Activated CD4-positive, alpha-beta T cell treated with anti-CD3 and anti-CD28 coated beads, Interleukin-2, amount 50 U/mL, for 1 hour (primary cell): Measurements from ENCODE around the gene ERRFI1.
"Not testable (repeated sequence)": the region's sequence is repeated elsewhere in the genome, so short reads cannot be mapped to it uniquely, and the experiment has no call there.

Experiments used
- DNase-seq: peaks from one replicate; pipeline ENCODE4 v3.0.0-alpha.2; 2020

Gene ERRFI1, protein sequence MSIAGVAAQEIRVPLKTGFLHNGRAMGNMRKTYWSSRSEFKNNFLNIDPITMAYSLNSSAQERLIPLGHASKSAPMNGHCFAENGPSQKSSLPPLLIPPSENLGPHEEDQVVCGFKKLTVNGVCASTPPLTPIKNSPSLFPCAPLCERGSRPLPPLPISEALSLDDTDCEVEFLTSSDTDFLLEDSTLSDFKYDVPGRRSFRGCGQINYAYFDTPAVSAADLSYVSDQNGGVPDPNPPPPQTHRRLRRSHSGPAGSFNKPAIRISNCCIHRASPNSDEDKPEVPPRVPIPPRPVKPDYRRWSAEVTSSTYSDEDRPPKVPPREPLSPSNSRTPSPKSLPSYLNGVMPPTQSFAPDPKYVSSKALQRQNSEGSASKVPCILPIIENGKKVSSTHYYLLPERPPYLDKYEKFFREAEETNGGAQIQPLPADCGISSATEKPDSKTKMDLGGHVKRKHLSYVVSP

DNA sequence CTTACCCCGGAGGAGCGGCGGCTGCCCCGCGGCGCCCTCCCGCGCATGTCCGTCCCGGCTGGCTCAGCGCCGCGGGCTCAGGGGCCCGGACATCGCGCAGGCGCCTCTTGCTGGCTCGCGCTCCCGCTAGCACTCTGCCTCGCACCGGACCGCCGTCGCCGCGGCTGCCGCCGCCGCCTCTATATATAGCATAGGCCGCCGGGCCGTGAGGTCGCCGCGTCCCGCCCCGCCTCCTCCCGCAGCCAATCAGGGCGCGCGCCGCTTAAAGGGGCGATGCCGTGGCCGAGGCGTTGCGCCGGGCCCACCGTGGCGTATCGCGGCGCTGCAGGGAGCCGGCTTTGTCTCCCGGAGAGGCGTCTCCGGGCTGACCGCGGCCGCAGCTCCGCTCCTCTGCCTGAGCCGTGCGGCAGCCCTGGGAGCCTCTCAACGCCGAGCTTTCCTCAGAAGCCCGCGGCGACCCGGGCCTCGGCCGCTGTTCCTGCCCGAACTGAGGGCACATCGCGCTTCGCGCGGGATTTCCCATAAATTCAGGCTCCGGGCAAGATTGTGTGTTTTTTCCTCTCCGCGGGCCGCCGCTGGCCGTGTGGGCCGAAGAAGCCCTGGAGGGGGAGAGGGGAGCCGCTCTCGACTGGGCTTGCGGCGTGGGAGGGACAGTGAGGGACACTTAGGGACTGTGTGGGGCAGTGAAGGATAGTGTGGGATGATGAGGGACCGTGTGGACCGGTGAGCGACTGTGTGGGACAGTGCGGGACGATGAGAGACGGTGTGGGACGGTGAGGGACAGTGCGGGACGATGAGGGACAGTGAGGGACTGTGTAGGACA is at the start of gene ERRFI1:
Gene ERRFI1 (minus strand): TSS at position 157 of the 823 bp plus-strand sequence. CDS start 10,690 bp downstream, outside the sequence.
- DNase-seq, result peak; percentile 85

DNA sequence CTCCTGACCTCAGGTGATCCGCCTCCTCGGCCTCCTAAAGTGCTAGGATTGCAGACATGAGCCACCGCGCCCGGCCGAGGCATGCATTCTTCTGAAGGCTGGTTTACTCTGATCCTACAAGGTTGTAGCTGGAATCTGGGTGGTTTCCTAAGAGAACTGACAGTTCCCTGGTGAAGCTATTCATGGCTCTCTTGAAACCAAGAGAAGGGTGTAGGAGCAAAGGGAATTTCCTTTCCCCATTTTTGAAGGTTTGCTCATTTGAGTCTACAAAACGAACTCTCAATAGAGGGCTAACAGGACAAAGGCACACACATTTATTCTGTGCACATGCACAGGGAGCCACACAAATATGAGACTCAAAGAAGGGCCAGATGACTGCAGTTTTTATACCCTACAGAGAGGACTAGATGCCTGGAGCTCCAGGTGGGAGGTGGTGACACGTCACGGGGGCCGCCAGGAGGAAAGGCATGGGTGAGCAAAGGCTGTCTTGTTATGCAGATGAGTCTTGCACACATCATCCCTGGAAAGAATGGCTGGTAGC is 49.5 kb upstream of the ERRFI1 start:
- DNase-seq, result no peak

DNA sequence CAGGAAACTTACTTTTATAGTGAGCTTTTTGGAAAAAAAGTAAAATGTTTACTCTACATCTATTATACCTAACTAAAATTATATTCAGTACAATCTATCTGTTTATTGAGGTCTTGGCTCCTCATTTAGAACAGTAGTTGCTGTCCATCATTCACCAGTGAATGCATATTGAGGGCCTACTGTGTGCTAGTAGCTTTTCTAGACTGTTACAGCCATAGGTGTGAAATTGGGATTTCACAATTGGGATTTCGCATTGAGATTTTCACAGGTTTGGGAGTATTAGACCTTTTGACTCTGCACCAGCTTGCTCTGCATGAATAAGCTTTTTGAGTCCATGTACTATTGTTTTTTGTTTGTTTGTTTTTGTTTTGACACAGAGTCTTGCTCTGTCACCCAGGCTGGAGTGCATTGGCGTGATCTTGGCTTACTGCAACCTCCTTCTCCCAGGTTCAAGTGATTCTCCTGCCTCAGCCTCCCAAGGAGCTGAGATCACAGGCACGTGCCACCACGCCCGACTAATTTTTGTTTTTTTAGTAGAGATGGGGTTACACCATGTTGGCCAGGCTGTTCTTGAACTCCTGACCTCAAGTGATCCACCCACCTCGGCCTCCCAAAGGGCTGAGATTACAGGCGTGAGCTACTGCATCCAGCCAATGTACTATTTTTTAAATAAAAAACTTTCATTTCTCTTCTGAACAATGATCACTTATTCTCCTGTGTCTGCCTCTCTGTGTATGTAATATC is 47.2 kb upstream of the ERRFI1 start:
- no peak for DNase-seq

DNA sequence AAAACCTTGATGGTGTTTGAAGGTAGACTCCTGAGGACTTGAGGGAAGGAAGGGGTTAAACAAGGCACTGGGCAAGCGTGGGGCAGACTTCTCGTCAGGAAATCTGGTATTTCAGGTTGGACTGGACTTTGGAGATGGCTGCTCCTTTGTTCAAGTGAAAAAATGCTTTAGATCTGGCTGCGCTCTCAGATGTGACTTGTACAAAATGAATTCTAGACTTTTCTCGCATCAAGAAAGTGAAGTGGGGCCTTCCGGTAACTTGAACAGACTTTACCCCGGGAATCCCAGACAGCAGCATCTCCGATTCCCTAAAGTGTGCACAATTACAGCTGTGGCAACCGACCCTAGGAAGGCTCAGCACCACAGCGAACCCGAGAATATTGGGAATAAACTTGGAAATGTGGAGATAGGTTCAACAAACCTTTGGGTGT is 44.3 kb upstream of the ERRFI1 start:
- no peak for DNase-seq

DNA sequence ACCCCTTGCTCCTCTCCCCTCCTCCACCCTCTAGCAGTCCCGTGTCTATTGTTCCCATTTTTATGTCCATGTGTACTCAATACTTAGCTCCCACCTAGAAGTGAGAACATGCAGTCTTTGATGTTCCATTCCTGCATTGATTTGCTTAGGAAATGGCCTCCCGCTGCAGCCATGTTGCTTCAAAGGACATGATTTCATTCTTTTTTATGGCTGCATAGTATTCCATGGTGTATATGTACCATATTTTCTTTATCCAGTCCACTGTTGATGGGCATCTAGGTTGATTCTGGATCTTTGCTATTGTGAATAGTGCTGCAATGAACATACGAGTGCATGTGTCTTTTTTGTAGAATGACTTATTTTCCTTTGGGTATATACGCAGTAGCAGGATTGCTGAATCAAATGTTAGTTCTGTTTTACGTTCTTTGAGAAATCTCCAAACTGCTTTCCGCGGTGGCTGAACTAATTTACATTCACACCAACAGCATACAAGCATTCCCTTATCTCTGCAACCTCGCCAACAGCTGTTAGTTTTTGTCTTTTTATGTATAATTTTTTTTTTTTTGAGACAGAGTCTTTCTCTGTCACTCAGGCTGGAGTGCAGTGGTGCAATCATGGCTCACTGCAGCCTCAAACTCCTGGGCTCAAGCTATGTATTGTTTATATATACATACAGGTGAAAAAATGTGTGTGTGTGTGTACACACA is 43.7 kb upstream of the ERRFI1 start:
- not testable (repeated sequence) for DNase-seq

DNA sequence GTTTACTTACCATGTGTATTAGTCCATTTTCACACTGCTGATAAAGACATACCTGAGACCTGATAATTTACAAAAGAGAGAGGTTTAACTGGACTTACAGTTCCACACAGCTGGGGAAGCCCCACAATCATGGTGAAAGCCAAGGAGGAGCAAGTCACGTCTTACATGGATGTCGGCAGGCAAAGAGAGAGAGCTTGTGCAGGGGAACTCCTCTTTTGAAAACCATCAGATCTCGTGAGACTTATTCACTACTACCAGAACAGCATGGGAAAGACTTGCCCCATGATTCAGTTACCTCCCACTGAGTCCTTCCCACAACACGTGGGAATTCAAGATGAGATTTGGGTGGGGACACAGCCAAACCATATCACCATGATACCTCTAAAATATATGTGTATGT is 39.3 kb upstream of the ERRFI1 start:
- no peak for DNase-seq

DNA sequence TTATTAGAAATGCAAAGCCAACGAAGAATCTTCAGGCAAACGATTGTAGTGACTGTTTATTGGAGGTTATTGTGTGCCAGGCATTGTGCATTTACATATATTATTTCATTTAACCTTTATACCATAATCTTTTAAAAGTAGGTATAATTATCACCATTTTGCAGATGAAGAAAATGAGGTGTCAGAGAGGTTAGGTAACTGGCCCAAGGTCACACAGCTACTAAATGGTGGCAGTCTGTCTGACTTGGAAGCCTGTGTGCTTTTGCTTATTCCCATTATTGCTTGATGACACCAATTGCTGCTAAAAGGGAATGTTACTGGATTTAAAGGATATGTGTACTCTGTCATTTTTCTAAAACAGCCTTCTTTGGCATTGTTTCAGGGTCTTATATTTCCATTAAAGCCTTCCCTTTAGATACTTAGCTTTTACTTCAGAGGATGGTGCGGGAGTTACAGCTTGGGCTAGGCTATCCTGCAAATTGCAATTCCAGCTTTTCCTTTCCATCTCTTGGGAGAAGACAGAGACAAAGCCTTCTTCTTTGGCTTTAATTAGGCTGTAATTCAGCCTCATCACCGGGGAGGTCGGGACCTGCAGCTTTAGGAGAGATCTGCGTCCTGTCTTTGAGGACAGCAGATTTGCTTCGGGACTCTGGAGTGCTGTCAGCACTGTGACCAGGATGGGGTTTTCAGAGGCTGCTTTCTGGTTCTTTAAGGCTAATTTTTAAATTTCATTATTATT is 37.4 kb upstream of the ERRFI1 start:
- DNase-seq, result no peak

DNA sequence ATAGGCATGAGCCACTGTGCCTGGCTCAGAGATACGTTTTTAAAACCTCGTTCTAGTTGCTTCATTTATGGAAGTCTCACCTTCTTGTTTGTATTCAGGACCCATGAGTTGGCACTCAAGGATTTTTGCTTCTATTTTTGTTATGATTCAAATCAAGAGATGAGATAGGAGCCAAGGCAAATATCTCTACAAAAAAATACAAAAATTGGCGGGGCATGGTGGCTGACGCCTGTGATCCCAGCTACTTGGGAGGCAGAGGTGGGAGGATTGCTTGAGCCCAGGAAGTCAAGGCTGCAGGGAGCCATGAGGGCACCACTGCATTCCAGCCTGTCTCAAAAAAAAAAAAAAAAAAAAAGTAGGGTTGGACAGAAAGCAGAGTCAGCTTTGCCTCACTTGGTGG is 36.8 kb upstream of the ERRFI1 start:
- no peak for DNase-seq

DNA sequence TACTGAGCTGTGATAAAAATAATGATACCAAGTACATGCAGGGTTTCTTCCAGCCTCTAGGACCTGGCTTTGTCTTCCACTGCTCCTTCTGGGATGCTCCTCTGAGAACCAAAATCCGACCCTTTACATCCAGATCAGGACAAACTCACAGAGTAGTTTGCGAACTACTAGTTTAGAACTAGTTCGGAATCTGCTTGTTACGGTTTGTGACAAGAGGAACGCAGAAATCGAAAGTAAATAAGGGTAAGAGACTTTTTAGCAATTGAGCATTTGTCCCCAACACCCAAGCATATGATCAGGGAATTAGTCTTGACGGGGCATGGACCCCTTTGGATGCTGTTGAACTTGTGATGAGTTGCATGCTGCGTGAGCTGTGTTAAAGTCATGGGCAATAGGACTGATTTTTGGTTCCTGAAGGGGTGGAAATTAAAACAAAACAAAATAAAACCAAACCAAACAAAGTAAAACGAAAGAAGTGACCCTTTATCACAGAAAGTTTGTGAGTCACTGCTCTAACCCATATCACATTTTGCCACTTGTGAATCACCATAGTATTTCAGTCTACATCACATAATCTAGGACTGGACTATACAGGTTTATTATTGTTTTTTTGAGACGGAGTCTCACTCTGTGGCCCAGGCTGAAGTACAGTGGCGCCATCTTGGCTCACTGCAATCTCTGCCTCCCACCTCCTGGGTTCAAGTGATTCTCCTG is 35.7 kb upstream of the ERRFI1 start:
- DNase-seq, result no peak

DNA sequence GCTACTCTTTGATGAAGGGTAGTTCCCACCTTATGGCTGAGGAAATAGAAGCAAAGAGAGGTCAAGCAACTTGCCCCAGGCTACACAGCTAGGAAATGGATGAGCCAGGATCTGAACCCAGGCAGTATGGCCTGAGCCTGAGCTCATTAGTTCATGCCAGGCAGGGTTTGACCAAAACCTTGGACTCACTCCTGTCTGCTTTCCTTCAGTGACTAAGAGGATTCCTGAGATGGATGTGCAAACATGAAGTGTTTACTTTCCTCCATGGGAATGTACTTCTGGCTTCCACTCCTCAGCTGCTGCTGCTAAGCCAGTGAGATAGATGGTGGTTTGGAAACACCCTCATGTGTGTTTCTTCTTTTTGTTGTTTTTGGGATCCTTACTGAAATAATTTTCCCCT is 35.1 kb upstream of the ERRFI1 start:
- no peak for DNase-seq

DNA sequence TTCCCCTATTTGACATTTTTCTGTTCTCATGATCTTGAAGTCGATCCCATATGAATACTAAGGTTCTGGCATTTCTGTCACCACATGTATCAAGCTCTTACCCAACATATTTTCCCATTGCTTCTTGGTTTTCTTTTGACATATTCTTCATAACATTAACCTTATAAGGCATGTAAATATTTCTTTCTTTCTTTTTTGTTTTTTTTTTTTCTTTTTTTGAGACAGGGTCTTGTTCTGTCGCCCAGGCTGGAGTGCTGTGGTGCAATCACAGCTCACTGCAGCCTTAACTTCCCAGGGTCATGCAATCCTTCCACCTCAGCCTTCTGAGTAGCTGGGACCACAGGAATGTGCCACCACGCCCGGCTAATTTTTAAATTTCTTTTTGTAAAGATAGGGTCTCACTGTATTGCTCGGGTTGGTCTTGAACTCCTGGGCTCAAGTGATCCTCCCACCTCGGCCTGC is 33.1 kb upstream of the ERRFI1 start:
- no peak for DNase-seq

DNA sequence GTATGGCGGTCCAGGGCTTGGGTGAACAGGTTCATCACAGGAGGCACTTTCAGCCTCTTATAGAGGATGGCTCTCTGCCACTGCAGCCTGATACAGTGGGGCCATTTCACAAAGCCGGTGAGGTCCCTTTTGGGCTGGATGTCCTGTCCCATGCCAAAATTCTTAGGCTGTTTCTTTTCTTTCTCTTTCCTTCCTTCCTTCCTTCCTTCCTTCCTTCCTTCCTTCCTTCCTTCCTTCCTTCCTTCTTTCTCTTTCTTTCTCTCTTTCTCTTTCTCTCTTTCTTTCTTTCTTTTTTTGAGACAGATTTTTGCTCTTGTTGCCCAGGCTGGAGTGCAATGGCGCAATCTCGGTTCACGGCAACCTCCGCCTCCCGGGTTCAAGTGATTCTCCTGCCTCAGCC is 31.7 kb upstream of the ERRFI1 start:
- DNase-seq, result not testable (repeated sequence)

DNA sequence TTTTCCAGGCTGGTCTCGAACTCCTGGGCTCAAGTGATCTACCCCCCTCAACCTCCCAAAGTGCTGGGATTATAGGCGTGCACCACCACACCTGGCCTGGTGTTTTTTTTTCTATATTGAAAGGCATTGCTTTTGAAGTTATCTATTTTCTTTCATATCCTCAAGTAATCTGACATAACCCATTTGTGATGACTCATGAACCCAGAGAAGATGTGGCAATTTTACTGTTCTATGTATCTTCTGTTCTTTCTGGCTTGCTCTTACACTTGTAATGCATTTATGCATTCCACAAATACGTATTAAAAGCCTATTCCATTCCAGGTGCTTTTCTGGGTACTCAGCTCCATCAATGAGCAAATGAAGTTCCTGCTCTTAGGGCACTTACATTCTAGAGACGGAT is 29.9 kb upstream of the ERRFI1 start:
- DNase-seq, result no peak

DNA sequence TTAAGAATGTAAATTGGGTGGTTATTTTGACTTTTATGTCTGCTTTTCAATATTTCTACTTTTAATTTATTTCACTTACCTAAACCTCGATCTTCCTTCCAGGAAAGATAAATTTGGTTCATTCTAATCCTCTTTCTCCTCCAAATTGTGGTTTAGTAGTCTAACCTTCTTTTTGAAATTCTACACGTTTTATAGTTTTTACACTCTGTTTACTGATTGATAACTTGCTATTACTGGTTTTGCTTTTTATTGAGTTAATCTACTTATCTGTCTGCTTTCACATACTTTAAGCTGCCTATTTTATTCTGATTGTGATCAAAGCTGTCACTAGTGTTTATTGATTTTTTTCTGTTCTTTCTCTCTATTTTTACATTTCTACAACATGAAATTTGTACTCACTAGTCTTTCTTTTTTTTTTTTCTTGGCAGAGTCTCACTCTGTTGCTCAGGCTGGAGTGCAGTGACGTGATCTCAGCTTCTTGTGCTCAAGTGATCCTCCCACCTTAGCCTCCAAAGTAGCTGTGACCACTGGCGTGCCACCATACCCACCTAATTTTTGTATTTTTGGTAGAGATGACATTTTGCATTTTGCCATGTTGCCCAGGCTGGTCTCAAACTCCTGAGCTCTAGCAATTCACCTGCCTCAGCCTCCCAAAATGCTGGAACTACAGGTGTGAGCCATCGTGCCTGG is 27.9 kb upstream of the ERRFI1 start:
- DNase-seq, result no peak

DNA sequence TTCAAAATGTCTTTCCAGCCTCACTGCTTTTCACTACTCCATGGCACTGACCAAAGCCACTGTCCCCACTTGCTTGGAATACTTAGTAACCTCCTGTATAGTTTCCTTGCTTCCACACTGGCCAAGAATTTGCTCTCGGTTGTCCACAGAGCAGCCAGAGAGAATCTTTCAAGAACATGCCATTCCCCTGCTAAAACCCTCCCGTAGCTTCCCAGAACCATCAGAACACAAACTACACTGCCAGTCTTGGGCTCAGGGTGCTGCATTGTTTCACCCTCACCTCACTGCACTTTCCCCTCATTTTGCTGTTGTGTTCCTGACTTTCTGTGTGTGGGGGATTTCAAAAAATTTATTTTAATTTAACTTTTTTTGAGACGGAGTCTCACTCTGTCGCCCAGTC is 25.5 kb upstream of the ERRFI1 start:
- no peak for DNase-seq

DNA sequence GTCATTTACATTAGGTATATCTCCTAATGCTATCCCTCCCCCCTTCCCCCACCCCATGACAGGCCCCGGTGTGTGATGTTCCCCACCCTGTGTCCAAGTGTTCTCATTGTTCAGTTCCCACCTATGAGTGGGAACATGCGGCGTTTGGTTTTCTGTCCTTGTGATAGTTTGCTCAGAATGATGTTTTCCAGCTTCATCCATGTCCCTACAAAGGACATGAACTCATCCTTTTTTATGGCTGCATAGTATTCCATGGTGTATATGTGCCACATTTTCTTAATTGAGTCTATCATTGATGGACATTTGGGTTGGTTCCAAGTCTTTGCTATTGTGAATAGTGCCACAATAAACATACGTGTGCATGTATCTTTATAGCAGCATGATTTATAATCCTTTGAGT is 23.1 kb upstream of the ERRFI1 start:
- not testable (repeated sequence) for DNase-seq

DNA sequence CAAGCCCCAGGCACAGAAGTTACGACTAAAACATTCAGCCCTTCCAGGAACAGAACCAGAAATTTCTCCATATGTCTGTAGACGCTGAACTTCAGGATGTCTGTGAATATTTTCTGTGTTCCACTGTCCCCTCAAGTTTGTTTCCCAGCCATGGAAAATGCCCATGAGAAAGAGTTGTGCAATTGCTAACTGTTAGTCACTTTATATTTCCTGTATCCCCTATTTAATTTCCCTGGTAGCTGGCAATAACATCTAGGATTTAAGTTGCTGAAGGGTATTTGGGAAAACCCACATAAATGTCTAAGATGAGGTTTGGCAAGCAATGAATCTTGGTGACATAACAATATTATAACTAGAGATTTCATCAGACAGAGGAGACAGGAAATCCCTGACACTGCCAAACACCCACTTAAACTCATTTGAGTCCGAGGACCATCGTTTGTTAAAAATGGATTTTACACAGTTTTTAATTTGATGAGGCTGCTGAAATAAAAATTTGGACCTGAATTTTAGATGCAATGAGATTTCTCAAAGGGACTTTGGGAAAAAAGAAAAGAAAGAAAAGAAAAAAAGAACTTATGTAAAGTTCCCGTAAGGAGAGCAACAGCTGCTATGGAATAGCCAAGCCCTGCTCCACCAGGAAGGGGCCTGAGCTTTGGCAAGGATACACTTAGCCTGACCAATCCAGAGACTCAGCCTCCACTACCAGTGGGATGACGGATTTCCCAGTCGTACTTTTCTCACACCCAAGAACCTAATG is 21.8 kb upstream of the ERRFI1 start:
- DNase-seq, result no peak

DNA sequence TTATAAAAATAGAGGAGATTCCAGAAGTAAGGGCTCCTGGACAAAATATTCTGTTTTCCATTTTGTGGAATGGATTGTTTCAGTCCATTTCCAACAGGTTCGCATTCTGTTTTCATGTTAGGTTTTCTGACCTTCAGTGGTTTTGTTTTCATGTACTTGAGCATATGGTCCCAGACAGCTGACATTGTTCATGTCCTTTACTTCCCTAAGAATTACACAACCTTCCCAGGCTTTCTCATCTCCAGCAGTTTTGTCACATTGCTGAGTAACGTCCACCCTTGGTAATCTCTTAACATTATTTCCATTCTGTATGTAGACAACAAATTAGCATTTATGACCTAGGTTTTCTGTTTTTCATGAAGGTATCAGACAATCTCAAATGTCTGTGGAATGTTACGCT is 21.0 kb upstream of the ERRFI1 start:
- DNase-seq, result no peak

DNA sequence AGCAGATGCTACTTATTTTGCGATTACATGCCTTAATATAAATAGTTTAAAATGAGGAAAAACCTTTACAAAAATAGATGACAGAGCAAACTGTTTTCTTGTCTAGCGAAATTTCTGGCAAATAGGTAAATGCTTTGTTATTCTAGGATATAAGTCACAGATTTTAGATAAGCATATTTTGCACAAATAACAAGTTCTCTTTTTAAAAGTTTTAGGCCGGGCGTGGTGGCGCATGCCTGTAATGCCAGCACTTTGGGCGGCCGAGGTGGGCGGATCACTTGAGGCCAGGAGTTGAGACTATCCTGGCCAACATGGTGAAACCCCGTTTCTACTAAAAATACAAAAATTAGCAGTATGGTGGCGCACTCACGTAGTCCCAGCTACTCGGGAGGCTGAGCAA is 20.3 kb upstream of the ERRFI1 start:
- no peak for DNase-seq
